HEK293T (cell line): ENCODE results near the gene LARGE1.
A peak's percentile ranks its signal among the peaks of the same experiment; 100 is the strongest.

Source experiments
- CTCF ChIA-PET: fragments of 350-600 bp; formaldehyde crosslinking; extraction: SDS; loops from one replicate; lab custom pipeline; 2021; ENCODE audit warnings: antibody characterized with exemption, inconsistent platforms; lab: Yijun Ruan, JAX
- POLR2A ChIA-PET: fragments of 350-600 bp; formaldehyde crosslinking; extraction: SDS; loops from one replicate; lab custom pipeline; 2020; ENCODE audit warnings: antibody characterized with exemption, inconsistent platforms; lab: Yijun Ruan, JAX
- DNase-seq: peaks from one replicate; pipeline ENCODE4 v3.0.0; 2012; ENCODE audit warnings: mixed read lengths; ENCODE audit errors: extremely low spot score
- ARNT ChIP-seq: fragments of 450-650 bp; IDR thresholded peaks from 2 replicates; pipeline ENCODE4 v1.6.1; 2017; ENCODE audit warnings: mild to moderate bottlenecking
- BHLHE40 ChIP-seq: fragments of 450-650 bp; IDR thresholded peaks from 2 replicates; pipeline ENCODE4 v1.6.1; 2016; ENCODE audit warnings: mild to moderate bottlenecking, moderate library complexity, borderline replicate concordance
- CTBP1 ChIP-seq: fragments of 450-650 bp; IDR thresholded peaks from 2 replicates; pipeline ENCODE4 v1.6.1; 2016; ENCODE audit warnings: borderline replicate concordance
- ELF4 ChIP-seq: fragments of 450-650 bp; IDR thresholded peaks from 2 replicates; pipeline ENCODE4 v1.6.1; 2017; ENCODE audit warnings: antibody characterized with exemption
- FOXA1 ChIP-seq: fragments of 450-650 bp; IDR thresholded peaks from 2 replicates; pipeline ENCODE4 v1.6.1; 2016; ENCODE audit warnings: mild to moderate bottlenecking
- FOXK2 ChIP-seq: fragments of 450-650 bp; IDR thresholded peaks from 2 replicates; pipeline ENCODE4 v1.6.1; 2016; ENCODE audit warnings: mild to moderate bottlenecking
- FOXM1 ChIP-seq: fragments of 450-650 bp; IDR thresholded peaks from 2 replicates; pipeline ENCODE4 v1.6.1; 2017; ENCODE audit warnings: mild to moderate bottlenecking, borderline replicate concordance
- HDGF ChIP-seq: fragments of 450-650 bp; IDR thresholded peaks from 2 replicates; pipeline ENCODE4 v1.6.1; 2017; ENCODE audit warnings: antibody characterized with exemption, borderline replicate concordance
- L3MBTL2 ChIP-seq: fragments of 450-650 bp; conservative IDR thresholded peaks from 2 replicates; pipeline ENCODE4 v1.6.1; 2016; ENCODE audit warnings: mild to moderate bottlenecking
- LEF1 ChIP-seq: fragments of 450-650 bp; IDR thresholded peaks from 2 replicates; pipeline ENCODE4 v1.6.1; 2017; ENCODE audit warnings: mild to moderate bottlenecking, borderline replicate concordance
- NFRKB ChIP-seq: fragments of 450-650 bp; IDR thresholded peaks from 2 replicates; pipeline ENCODE4 v1.6.1; 2016; ENCODE audit warnings: mild to moderate bottlenecking, moderate library complexity
- PKNOX1 ChIP-seq: fragments of 450-650 bp; IDR thresholded peaks from 2 replicates; pipeline ENCODE4 v1.6.1; 2016
- SP1 ChIP-seq: fragments of 450-650 bp; IDR thresholded peaks from 2 replicates; pipeline ENCODE4 v1.6.1; 2017
- SUZ12 ChIP-seq: fragments of 450-650 bp; IDR thresholded peaks from 2 replicates; pipeline ENCODE4 v1.6.1; 2016; ENCODE audit warnings: mild to moderate bottlenecking
- TARDBP ChIP-seq: fragments of 450-650 bp; IDR thresholded peaks from 2 replicates; pipeline ENCODE4 v1.6.1; 2016
- ZNF384 ChIP-seq: fragments of 450-650 bp; IDR thresholded peaks from 2 replicates; pipeline ENCODE4 v1.6.1; 2016

The LARGE1 gene

GRCh38 chr22:33588860-33589259 is 331.4 kb downstream of the LARGE1 start:
- ChIA-PET CTCF (no interaction called here), POLR2A (no interaction called here)
- TF ChIP-seq SUZ12 (no peak), PKNOX1 (no peak), L3MBTL2 (no peak), BHLHE40 (no peak), ZNF384 (no peak), TARDBP (no peak), FOXK2 (no peak), NFRKB (no peak), FOXM1 (no peak), ELF4 (no peak)
- DNase-seq, result no peak

GRCh38 chr22:33584152-33584551 is 336.1 kb downstream of the LARGE1 start:
- ChIA-PET CTCF (no interaction called here), POLR2A (no interaction called here)
- DNase-seq, result no peak
- TF ChIP-seq L3MBTL2, result no peak
- no peak for TF ChIP-seq NFRKB
- TF ChIP-seq ELF4, result no peak
- no peak for TF ChIP-seq ZNF384

- CTCF ChIA-PET, result no interaction called here
- POLR2A ChIA-PET, result no interaction called here
- no peak for TF ChIP-seq FOXA1
- no peak for TF ChIP-seq TARDBP
- no peak for DNase-seq
Observed at GRCh38 chr22:33582822-33583400, 337.4 kb downstream of the LARGE1 start.

GRCh38 chr22:33580310-33580709 is 340.0 kb downstream of the LARGE1 start:
- ChIA-PET POLR2A (no interaction called here), CTCF (interaction anchor here (0.6 to 1.1 kb wide), 3 partner anchors 34 to 286 kb away, joined by 3 to 8 read pairs (median 3); no protein-coding TSS in a partner anchor)
- DNase-seq, result no peak
- no peak for TF ChIP-seq FOXA1
- no peak for TF ChIP-seq HDGF
- no peak for TF ChIP-seq FOXK2
- no peak for TF ChIP-seq PKNOX1
- TF ChIP-seq CTBP1, result no peak
- TF ChIP-seq SP1, result no peak
- no peak for TF ChIP-seq FOXM1
- no peak for TF ChIP-seq LEF1
- TF ChIP-seq NFRKB, result no peak
- TF ChIP-seq BHLHE40, result no peak
- TF ChIP-seq ELF4, result no peak
- TF ChIP-seq ZNF384, result no peak
- TF ChIP-seq SUZ12, result no peak

GRCh38 chr22:33579448-33580093 is 340.7 kb downstream of the LARGE1 start:
- CTCF ChIA-PET, result interaction anchor here (0.7 to 1.3 kb wide), 5 partner anchors 12 to 61 kb away, joined by 3 to 6 read pairs (median 3); no protein-coding TSS in a partner anchor
- TF ChIP-seq BHLHE40 (no peak), FOXA1 (no peak), SUZ12 (no peak)
- POLR2A ChIA-PET, result no interaction called here
- DNase-seq, result peak; percentile 78

- CTCF ChIA-PET, result interaction anchor here (0.6 to 1.3 kb wide), 5 partner anchors 12 to 276 kb away, joined by 3 to 6 read pairs (median 4); no protein-coding TSS in a partner anchor
- TF ChIP-seq FOXA1, result no peak
- TF ChIP-seq HDGF, result no peak
- TF ChIP-seq L3MBTL2, result no peak
- TF ChIP-seq LEF1, result no peak
- POLR2A ChIA-PET, result no interaction called here
- DNase-seq, result no peak
Observed at GRCh38 chr22:33578752-33579151, 341.5 kb downstream of the LARGE1 start.

GRCh38 chr22:33577862-33578411 is 342.3 kb downstream of the LARGE1 start:
- ChIA-PET POLR2A (no interaction called here), CTCF (interaction anchor here (0.6 to 1.3 kb wide), 6 partner anchors 11 to 276 kb away, joined by 3 to 6 read pairs (median 4); no protein-coding TSS in a partner anchor)
- no peak for DNase-seq
- TF ChIP-seq CTBP1 (no peak), ELF4 (no peak), NFRKB (no peak), SUZ12 (no peak), HDGF (no peak), FOXK2 (no peak), ARNT (no peak), BHLHE40 (no peak), LEF1 (no peak), ZNF384 (no peak), FOXA1 (no peak), L3MBTL2 (no peak), SP1 (no peak), PKNOX1 (no peak), TARDBP (no peak)
